GM12864 (cell line): ENCODE measurements around the gene SHROOM3.

Source experiments
- DNase-seq: peaks from one replicate; pipeline ENCODE4 v3.0.0-alpha.2; 2011; ENCODE audit warnings: low read depth
- H3K4me3 ChIP-seq: 2 replicates; pipeline ENCODE4 v1.5.1; 2011; ENCODE audit warnings: mild to moderate bottlenecking, low read depth, low read length, control low read depth
- TF ChIP-seq, protein P1 (sequence below): IDR thresholded peaks from 2 replicates; pipeline ENCODE4 v1.5.1; 2011; ENCODE audit warnings: low read depth, mild to moderate bottlenecking, moderate library complexity, low read length, control low read depth, inconsistent platforms; ENCODE audit errors: missing control alignments

Gene SHROOM3

DNA sequence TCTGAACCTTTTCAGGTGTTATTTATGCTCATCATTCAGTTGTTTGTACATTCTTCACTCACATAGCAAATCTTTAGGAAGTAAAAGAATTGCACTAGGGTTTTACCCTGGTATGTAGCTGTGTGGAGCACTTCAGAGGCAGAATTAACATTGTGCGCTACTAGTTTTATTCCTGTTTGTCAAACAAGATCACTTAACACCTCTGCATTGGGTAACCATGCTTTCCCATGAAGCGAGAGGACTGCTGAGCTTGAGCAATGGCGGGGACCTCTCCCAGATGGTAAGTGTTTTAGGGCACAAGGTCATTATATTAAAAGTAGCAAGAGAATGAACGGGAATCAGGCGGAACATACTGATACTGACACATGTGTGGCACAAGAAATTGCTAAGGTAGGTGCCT, 59.2 kb downstream of the SHROOM3 start:
- TF ChIP-seq, protein P1, sequence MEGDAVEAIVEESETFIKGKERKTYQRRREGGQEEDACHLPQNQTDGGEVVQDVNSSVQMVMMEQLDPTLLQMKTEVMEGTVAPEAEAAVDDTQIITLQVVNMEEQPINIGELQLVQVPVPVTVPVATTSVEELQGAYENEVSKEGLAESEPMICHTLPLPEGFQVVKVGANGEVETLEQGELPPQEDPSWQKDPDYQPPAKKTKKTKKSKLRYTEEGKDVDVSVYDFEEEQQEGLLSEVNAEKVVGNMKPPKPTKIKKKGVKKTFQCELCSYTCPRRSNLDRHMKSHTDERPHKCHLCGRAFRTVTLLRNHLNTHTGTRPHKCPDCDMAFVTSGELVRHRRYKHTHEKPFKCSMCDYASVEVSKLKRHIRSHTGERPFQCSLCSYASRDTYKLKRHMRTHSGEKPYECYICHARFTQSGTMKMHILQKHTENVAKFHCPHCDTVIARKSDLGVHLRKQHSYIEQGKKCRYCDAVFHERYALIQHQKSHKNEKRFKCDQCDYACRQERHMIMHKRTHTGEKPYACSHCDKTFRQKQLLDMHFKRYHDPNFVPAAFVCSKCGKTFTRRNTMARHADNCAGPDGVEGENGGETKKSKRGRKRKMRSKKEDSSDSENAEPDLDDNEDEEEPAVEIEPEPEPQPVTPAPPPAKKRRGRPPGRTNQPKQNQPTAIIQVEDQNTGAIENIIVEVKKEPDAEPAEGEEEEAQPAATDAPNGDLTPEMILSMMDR = no peak
- no peak overlapping the region for H3K4me3 ChIP-seq
- no peak for DNase-seq

DNA sequence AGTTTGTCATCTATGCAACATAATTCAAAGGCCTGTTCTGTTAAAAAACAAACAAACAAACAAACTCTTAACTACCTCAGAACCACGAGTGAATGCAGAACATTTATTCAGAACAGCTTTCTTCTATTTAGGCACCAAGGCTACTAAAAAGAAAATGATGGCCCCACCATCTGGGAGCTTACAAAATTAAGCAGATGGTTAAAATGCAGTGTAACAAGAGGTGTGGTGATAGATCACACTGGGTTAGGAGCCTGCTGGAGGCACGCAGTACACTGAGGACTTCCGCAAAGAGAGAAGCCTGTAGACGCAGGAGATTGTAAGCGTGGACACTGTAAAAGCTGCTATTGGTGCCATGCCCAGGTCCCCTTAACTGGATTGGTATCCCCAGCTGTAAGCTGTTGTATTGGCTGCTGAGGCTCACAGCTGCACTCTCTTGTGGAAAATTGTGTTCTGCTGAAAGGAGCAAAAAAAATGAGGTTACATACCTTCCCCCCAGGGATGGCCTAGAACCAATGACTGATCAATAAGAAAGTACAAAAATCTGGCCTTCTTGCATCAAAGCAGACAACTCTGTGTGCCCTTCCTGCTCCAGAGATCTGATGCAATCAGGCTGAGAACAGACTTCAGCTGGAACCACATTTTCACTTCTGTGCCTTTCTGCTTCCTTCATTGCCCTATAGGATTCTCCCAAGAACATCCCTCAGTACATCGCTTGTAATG, 60.0 kb downstream of the SHROOM3 start:
- no peak overlapping the region for H3K4me3 ChIP-seq
- TF ChIP-seq, protein P1 = no peak
- no peak for DNase-seq

DNA sequence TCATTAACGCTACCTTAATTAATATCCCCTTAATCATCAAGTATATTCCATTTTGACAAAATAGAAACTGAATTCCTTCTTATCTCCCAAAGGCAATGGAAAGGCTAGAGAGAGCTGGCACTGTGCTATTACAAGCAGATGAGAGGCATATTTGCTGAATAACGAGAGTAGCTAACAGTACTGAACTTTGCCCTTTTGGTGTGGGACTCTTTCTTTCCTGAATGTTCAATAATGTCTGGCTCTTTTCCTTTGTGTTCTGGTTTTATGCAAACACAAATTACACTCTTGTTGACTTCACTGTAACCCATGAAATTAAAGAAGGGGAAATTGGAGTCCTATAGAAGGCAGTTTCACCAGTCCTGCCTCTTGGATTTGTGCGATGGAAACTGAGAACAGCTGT, 63.5 kb downstream of the SHROOM3 start:
- H3K4me3 ChIP-seq = no peak overlapping the region
- TF ChIP-seq, protein P1 = no peak
- no peak for DNase-seq

GRCh38 chr4:76499461-76499860, 64.4 kb downstream of the SHROOM3 start:
- TF ChIP-seq, protein P1 = no peak
- H3K4me3 ChIP-seq = no peak overlapping the region
- no peak for DNase-seq

- no peak for DNase-seq
- no peak overlapping the region for H3K4me3 ChIP-seq
- TF ChIP-seq, protein P1 = no peak
These were observed 67.9 kb downstream of the SHROOM3 start for GRCh38 chr4:76502886-76503285.

DNA sequence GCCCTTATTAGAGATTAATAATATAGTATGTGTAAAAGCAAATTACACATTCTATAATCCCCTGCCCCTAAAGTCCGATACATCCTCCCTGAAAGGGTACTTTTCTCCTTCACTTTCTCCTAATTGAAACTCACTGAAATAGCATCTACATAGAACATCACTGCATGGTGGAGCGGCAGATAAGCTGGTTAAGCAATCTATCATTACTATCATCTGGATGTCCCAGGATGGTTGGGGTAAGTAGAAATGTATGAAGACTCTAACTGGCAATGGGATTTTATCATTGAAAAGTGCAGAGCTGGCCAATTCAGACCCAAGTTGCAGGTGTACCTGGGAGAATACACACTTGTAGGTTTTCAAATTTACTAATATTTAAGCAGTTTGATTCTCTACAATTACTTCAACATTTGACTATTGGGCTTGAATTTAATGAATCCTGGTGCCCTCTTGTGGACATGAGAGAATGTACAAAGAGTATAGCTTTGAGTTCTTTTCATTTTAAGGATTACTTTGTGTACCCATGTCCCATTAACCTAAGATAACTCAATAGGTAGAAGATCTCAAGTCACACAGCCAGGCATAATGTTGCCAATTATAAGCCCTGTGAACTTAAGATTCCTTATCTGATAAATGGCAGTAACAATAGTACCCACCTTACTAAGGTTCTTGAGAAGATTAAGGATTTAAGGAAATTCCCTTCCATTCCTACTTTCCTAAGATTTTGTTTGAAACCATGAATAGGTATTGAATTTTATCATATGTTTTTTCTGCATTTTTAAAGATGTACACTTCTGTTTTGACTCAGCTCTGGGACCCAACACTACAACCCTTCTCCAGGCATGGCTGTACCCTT, 69.8 kb downstream of the SHROOM3 start:
- DNase-seq = peak; percentile 22
- TF ChIP-seq, protein P1 = peak; percentile 49

More for the DNA sequence above, 69.8 kb downstream of the SHROOM3 start:
- no peak overlapping the region for H3K4me3 ChIP-seq
